ENCODE data around the gene MACC1. TPM values are rescaled to one million over a fixed set of nuclear protein-coding genes. Genes with fewer than 3 reads are reported as not detected.
A peak's percentile ranks its signal among the peaks of the same experiment; 100 is the strongest.
"Not testable (repeated sequence)": the region's sequence is repeated elsewhere in the genome, so short reads cannot be mapped to it uniquely, and the experiment has no call there.

MACC1 gene
- total RNA-seq, 1 experiment from 2014 or later: not detected

GRCh38 chr7:20218279-20218678 is 1.1 kb upstream of the MACC1 start:
- Histone ChIP-seq H3K9me3 (no peaks in the 10 kb centered on the region), H3K27me3 (no peaks in the 10 kb centered on the region), H3K36me3 (no peaks in the 10 kb centered on the region), H3K4me3 (no peak overlapping the region)
- no peak for DNase-seq

GRCh38 chr7:20216406-20217036 is 663 bp downstream of the MACC1 start:
- Histone ChIP-seq H3K9me3 (no peaks in the 10 kb centered on the region), H3K4me3 (no peak overlapping the region), H3K36me3 (no peaks in the 10 kb centered on the region), H3K27me3 (no peaks in the 10 kb centered on the region)
- no peak for DNase-seq

GRCh38 chr7:20214921-20215669 is 2.1 kb downstream of the MACC1 start:
- H3K4me3 ChIP-seq: no peak overlapping the region
- DNase-seq: no peak
- H3K36me3 ChIP-seq: no peaks in the 10 kb centered on the region
- H3K27me3 ChIP-seq: no peaks in the 10 kb centered on the region
- no peaks in the 10 kb centered on the region; the same call in 1 of the 2 replicates for H3K9me3 ChIP-seq

GRCh38 chr7:20214132-20214531 is 3.1 kb downstream of the MACC1 start:
- Histone ChIP-seq H3K27me3 (no peaks in the 10 kb centered on the region), H3K36me3 (no peaks in the 10 kb centered on the region), H3K9me3 (peaks cover 5% of the 10 kb centered on the region), H3K4me3 (no peak overlapping the region)
- no peak for DNase-seq

GRCh38 chr7:20213378-20213777 is 3.8 kb downstream of the MACC1 start:
- Histone ChIP-seq H3K27me3 (no peaks in the 10 kb centered on the region), H3K9me3 (peaks cover 8% of the 10 kb centered on the region), H3K36me3 (no peaks in the 10 kb centered on the region), H3K4me3 (no peak overlapping the region)
- DNase-seq: no peak

GRCh38 chr7:20211376-20211775 is 5.8 kb downstream of the MACC1 start:
- no peaks in the 10 kb centered on the region for H3K27me3 ChIP-seq
- H3K4me3 ChIP-seq: no peak overlapping the region
- DNase-seq: no peak
- H3K9me3 ChIP-seq: peaks cover 10% of the 10 kb centered on the region
- H3K36me3 ChIP-seq: no peaks in the 10 kb centered on the region

GRCh38 chr7:20208651-20209307 is 8.4 kb downstream of the MACC1 start:
- DNase-seq: no peak
- Histone ChIP-seq H3K4me3 (no peak overlapping the region), H3K36me3 (no peaks in the 10 kb centered on the region)

GRCh38 chr7:20207811-20208210 is 9.4 kb downstream of the MACC1 start:
- not testable (repeated sequence) for DNase-seq, H3K27me3 ChIP-seq, H3K36me3 ChIP-seq, H3K4me3 ChIP-seq
- H3K9me3 ChIP-seq: peaks cover 10% of the 10 kb centered on the region

More at GRCh38 chr7:20208651-20209307, 8.4 kb downstream of the MACC1 start:
- Histone ChIP-seq H3K9me3 (peaks cover 10% of the 10 kb centered on the region), H3K27me3 (no peaks in the 10 kb centered on the region)

- no peaks in the 10 kb centered on the region for H3K36me3 ChIP-seq
Measured at GRCh38 chr7:20206104-20206896, 10.9 kb downstream of the MACC1 start.

DNA sequence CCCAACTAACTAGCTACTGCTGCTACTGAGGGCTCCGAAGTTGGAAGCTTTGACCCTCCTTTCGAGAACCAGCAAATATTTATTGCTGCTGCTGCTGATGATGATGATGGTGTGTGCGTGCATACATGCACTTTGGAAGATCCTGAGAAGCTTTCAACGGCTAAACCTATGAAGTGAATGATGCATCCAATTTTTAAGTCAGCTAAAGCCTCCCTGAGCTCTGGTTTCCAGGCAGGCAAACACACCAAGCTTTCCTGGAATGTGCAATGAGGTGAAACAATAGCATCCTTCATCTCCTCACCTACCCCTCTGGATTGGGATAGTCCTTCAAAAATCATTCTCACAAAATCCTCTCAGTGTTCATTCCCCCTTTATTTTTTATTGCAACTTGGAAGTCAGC is 13.9 kb downstream of the MACC1 start:
- no peaks in the 10 kb centered on the region for H3K27me3 ChIP-seq
- H3K4me3 ChIP-seq: no peak overlapping the region
- DNase-seq: no peak
- H3K36me3 ChIP-seq: no peaks in the 10 kb centered on the region
- 0 out of 2 replicates have a peak, but pooled peaks cover 4% of the 10 kb centered on the region for H3K9me3 ChIP-seq

More at GRCh38 chr7:20206104-20206896, 10.9 kb downstream of the MACC1 start:
- H3K27me3 ChIP-seq: no peaks in the 10 kb centered on the region
- no peak overlapping the region for H3K4me3 ChIP-seq
- no peak for DNase-seq
- H3K9me3 ChIP-seq: peaks cover 12% of the 10 kb centered on the region

GRCh38 chr7:20201380-20201779 is 15.8 kb downstream of the MACC1 start:
- Histone ChIP-seq H3K4me3 (no peak overlapping the region), H3K9me3 (0 out of 2 replicates have a peak, but pooled peaks cover 2% of the 10 kb centered on the region), H3K27me3 (no peaks in the 10 kb centered on the region), H3K36me3 (no peaks in the 10 kb centered on the region)
- DNase-seq: no peak

DNA sequence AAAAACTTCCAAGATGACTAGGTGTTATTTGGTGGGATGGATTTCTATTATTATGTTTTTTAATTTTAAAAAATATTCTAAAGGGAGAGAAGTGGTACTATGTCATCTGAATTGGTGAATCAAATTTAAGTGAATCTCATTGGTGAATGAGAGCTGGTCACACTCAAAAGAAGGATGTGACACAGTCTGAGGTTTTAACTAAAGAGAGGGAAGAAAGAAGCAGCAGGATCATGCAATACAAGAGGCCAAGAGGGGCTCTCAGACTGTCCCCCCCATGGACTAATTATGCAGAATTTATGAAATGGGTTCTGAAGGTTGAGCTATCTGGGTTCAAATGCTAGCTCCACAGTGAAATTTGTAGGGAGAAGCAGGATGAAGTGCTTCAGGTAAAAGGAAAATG is 16.2 kb downstream of the MACC1 start:
- Histone ChIP-seq H3K27me3 (no peaks in the 10 kb centered on the region), H3K36me3 (no peaks in the 10 kb centered on the region)

GRCh38 chr7:20200361-20200760 is 16.8 kb downstream of the MACC1 start:
- H3K9me3 ChIP-seq: 0 out of 2 replicates have a peak, but pooled peaks cover 2% of the 10 kb centered on the region
- H3K36me3 ChIP-seq: no peaks in the 10 kb centered on the region
- H3K4me3 ChIP-seq: no peak overlapping the region
- no peaks in the 10 kb centered on the region for H3K27me3 ChIP-seq
- no peak for DNase-seq

More for the DNA sequence above, 16.2 kb downstream of the MACC1 start:
- DNase-seq: no peak
- H3K4me3 ChIP-seq: no peak overlapping the region
- 0 out of 2 replicates have a peak, but pooled peaks cover 2% of the 10 kb centered on the region for H3K9me3 ChIP-seq

GRCh38 chr7:20199015-20199737 is 18.0 kb downstream of the MACC1 start:
- peak; percentile 61 for DNase-seq

DNA sequence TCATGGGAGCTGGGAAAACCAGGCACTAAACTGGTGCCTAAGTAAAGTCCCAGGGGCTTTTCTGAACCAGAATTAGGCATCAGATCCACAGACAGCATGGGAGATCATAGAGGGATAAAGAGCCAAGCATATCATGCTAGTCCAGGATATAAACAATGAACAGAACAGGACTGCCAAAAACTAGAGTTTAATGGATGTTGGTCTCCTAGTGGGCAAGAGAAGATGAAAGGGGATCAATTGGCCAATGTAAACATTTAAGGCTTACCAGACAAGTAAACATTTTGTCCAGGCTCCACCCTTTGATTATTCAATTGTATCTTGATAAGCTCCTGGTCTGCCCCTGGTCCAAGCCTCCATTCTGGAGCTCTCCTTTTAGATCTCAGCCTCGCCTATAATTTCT is 18.9 kb downstream of the MACC1 start:
- Histone ChIP-seq H3K4me3 (no peak overlapping the region), H3K27me3 (no peaks in the 10 kb centered on the region), H3K9me3 (0 out of 2 replicates have a peak, but pooled peaks cover 2% of the 10 kb centered on the region), H3K36me3 (no peaks in the 10 kb centered on the region)
- no peak for DNase-seq

More at GRCh38 chr7:20199015-20199737, 18.0 kb downstream of the MACC1 start:
- Histone ChIP-seq H3K4me3 (no peak overlapping the region), H3K27me3 (no peaks in the 10 kb centered on the region), H3K9me3 (0 out of 2 replicates have a peak, but pooled peaks cover 2% of the 10 kb centered on the region), H3K36me3 (no peaks in the 10 kb centered on the region)

DNA sequence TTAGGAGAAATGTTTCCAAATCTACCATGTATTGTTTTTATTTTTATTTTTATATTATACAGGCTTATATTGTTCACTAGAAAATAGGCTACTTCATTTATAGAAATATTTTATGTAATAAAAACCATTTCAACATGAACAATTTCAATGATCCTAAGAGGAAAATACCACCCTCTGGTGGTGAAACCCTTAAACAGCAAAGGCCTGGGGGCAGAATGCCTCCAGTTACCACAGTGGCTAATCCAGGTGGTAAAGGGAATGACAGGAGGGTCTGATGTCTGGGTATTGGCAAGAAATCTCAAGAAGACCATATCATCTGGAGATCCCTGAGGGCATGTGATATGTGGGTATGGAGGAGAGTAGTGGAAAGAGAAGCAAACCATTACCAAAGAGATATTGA is 19.3 kb downstream of the MACC1 start:
- no peak for DNase-seq
- no peaks in the 10 kb centered on the region for H3K27me3 ChIP-seq
- no peak overlapping the region for H3K4me3 ChIP-seq
- H3K9me3 ChIP-seq: 0 out of 2 replicates have a peak, but pooled peaks cover 2% of the 10 kb centered on the region
- no peaks in the 10 kb centered on the region for H3K36me3 ChIP-seq

Measured in MG63 (cell line).